ENCODE results near the gene TWF2. TPM values are rescaled to one million over a fixed set of nuclear protein-coding genes. Genes with fewer than 3 reads are reported as not detected.
A peak's percentile ranks its signal among the peaks of the same experiment; 100 is the strongest.
"Not testable (repeated sequence)": the region's sequence is repeated elsewhere in the genome, so short reads cannot be mapped to it uniquely, and the experiment has no call there.

Gene TWF2
- total RNA-seq, 2 donors from 2014 or later, result 52.2 to 69.2 TPM

GRCh38 chr3:52277071-52277964 is 38.4 kb upstream of the TWF2 start:
- DNase-seq (ENCODE audit: low spot score), result no peak
- no peaks in the 10 kb centered on the region for H3K27me3 ChIP-seq (replicated peaks; ENCODE audit: insufficient read depth)
- TF ChIP-seq, protein P1, sequence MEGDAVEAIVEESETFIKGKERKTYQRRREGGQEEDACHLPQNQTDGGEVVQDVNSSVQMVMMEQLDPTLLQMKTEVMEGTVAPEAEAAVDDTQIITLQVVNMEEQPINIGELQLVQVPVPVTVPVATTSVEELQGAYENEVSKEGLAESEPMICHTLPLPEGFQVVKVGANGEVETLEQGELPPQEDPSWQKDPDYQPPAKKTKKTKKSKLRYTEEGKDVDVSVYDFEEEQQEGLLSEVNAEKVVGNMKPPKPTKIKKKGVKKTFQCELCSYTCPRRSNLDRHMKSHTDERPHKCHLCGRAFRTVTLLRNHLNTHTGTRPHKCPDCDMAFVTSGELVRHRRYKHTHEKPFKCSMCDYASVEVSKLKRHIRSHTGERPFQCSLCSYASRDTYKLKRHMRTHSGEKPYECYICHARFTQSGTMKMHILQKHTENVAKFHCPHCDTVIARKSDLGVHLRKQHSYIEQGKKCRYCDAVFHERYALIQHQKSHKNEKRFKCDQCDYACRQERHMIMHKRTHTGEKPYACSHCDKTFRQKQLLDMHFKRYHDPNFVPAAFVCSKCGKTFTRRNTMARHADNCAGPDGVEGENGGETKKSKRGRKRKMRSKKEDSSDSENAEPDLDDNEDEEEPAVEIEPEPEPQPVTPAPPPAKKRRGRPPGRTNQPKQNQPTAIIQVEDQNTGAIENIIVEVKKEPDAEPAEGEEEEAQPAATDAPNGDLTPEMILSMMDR (IDR thresholded peaks at IDR 0.05), result no peak
- peak overlapping the region; percentile 87 to 95 for H3K27ac ChIP-seq
- H3K9me3 ChIP-seq, result no peaks in the 10 kb centered on the region
- H3K4me1 ChIP-seq (ENCODE audit: control insufficient read depth in 1 of 2, low read depth in 2 of 2), result peaks cover 33 to 59% of the 10 kb centered on the region in 2 donors
- H3K4me3 ChIP-seq, result peak overlapping the region; percentile 96
- ATAC-seq (ENCODE audit: insufficient number of reproducible peaks, low FRiP score, low read depth), result no peak
- H3K36me3 ChIP-seq, result peaks cover 3% of the 10 kb centered on the region

DNA sequence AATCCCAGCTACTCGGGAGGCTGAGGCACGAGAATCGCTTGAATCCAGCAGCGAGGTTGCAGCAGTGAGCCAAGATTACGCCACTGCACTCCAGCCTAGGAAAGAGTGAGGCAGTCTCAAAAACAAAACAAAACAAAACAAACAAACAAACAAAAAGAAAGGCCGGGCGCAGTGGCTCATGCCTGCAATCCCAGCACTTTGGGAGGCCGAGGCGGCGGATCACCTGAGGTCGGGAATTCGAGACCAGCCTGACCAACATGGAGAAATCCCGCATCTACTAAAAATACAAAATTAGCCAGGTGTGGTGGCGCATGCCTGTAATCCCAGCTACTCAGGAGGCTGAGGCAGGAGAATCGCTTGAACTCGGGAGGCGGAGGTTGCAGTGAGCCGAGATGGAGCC is 35.8 kb upstream of the TWF2 start:
- peaks cover 41 to 74% of the 10 kb centered on the region in 2 donors for H3K4me1 ChIP-seq (ENCODE audit: control insufficient read depth in 1 of 2, low read depth in 2 of 2)
- not testable (repeated sequence) for H3K27ac ChIP-seq; H3K4me3 ChIP-seq; H3K9me3 ChIP-seq; H3K36me3 ChIP-seq; ATAC-seq (ENCODE audit: insufficient number of reproducible peaks, low FRiP score, low read depth); DNase-seq (ENCODE audit: low spot score); H3K27me3 ChIP-seq (replicated peaks; ENCODE audit: insufficient read depth)

GRCh38 chr3:52272831-52273230 is 33.9 kb upstream of the TWF2 start:
- ATAC-seq (ENCODE audit: insufficient number of reproducible peaks, low FRiP score, low read depth), result no peak
- DNase-seq (ENCODE audit: low spot score), result no peak
- H3K4me1 ChIP-seq (ENCODE audit: control insufficient read depth in 1 of 2, low read depth in 2 of 2), result peaks cover 37 to 77% of the 10 kb centered on the region in 2 donors
- no peaks in the 10 kb centered on the region for H3K9me3 ChIP-seq
- TF ChIP-seq, protein P1 (IDR thresholded peaks at IDR 0.05), result no peak
- no peaks in the 10 kb centered on the region for H3K27me3 ChIP-seq (replicated peaks; ENCODE audit: insufficient read depth)
- H3K4me3 ChIP-seq, result no peak overlapping the region
- H3K27ac ChIP-seq, result no peak overlapping the region
- peaks cover 19% of the 10 kb centered on the region for H3K36me3 ChIP-seq

- not testable (repeated sequence) for H3K27me3 ChIP-seq (replicated peaks; ENCODE audit: insufficient read depth); H3K4me3 ChIP-seq; ATAC-seq (ENCODE audit: insufficient number of reproducible peaks, low FRiP score, low read depth); DNase-seq (ENCODE audit: low spot score); H3K27ac ChIP-seq; H3K9me3 ChIP-seq
- Histone ChIP-seq H3K36me3 (peaks cover 19% of the 10 kb centered on the region), H3K4me1 (ENCODE audit: control insufficient read depth in 1 of 2, low read depth in 2 of 2) (peaks cover 37 to 77% of the 10 kb centered on the region in 2 donors)
These were observed 33.2 kb upstream of the TWF2 start for GRCh38 chr3:52272172-52272571.

DNA sequence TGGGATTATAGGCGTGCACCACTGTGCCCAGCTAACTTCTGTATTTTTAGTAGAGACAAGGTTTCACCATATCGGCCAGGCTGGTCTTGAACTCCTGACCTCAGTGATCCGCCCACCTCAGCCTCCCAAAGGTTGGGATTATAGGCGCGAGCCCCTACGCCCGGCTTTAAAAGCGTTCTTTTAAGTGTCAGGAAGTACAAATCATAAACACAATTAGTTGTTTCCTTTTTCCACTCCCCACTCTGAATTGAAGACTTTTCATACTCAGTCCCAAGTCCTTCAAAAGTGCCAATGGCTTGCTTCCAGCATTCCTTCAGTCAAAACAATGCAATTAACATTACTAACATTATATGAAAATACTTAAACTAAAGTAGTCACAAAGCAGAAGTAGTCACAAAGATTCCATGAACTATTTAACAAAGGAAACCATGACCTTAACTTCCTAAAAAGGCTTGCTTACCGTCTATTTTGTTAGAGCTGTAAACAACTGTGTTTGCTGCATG is 31.3 kb upstream of the TWF2 start:
- Histone ChIP-seq H3K27me3 (replicated peaks; ENCODE audit: insufficient read depth) (no peaks in the 10 kb centered on the region), H3K9me3 (no peaks in the 10 kb centered on the region), H3K36me3 (peaks cover 31% of the 10 kb centered on the region), H3K4me3 (no peak overlapping the region), H3K4me1 (ENCODE audit: control insufficient read depth in 1 of 2, low read depth in 2 of 2) (peaks cover 31 to 63% of the 10 kb centered on the region in 2 donors), H3K27ac (peak overlapping the region in 1 of 2 donors; percentile 33)
- no peak for ATAC-seq (ENCODE audit: insufficient number of reproducible peaks, low FRiP score, low read depth)
- TF ChIP-seq, protein P1 (IDR thresholded peaks at IDR 0.05), result no peak
- no peak for DNase-seq (ENCODE audit: low spot score)

- Histone ChIP-seq H3K27me3 (replicated peaks; ENCODE audit: insufficient read depth) (no peaks in the 10 kb centered on the region), H3K27ac (peak overlapping the region in 1 of 2 donors; percentile 33), H3K4me3 (no peak overlapping the region), H3K4me1 (ENCODE audit: control insufficient read depth in 1 of 2, low read depth in 2 of 2) (peaks cover 31 to 57% of the 10 kb centered on the region in 2 donors), H3K36me3 (peaks cover 32% of the 10 kb centered on the region), H3K9me3 (no peaks in the 10 kb centered on the region)
- DNase-seq (ENCODE audit: low spot score) (no peak), ATAC-seq (ENCODE audit: insufficient number of reproducible peaks, low FRiP score, low read depth) (no peak)
- TF ChIP-seq, protein P1 (IDR thresholded peaks at IDR 0.05), result no peak
These were observed 30.8 kb upstream of the TWF2 start for GRCh38 chr3:52269776-52270175.
